ENCODE data around the gene ZNF48.

DNA sequence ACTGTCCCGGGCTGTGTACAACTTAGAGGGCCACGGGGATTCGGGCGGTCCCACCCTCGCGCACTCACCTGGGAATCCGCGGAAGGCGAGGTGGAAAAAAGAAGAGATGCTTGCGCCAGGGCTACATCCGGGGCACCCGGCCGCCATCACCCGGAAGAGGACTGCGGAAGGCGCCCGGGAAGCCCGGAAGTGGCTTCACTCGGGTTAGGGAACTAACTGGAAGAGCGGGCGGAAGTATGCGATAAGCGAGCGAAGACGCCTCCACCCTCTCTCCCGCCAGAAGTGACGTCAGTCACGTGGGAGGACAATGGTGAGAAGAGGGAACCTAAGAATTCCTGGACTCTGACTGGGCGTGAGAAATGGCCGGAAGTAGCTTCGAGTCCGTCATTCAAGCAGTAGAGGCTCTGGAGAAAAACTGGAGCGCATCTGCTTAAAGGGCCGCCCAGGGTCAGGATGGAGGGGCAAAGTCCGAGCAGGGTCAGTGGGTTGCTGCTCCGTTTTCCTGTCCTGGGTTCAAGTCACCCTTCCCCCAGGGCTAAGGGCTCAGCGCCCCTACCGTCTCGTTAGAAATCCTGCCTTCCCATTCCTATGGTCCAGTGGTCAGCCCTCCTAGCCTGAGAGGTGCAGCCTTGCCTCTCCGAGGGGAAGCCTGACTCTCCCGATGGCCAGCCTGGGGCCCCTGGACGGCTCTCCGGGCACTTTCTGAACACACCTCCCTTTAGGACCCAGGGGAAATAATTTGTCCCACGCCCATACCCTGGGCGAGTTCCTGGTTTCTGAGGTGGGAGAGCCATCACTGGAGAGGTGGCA is 39.9 kb upstream of the ZNF48 start, which contains the start of gene CD2BP2:
- TF ChIP-seq, protein P1, sequence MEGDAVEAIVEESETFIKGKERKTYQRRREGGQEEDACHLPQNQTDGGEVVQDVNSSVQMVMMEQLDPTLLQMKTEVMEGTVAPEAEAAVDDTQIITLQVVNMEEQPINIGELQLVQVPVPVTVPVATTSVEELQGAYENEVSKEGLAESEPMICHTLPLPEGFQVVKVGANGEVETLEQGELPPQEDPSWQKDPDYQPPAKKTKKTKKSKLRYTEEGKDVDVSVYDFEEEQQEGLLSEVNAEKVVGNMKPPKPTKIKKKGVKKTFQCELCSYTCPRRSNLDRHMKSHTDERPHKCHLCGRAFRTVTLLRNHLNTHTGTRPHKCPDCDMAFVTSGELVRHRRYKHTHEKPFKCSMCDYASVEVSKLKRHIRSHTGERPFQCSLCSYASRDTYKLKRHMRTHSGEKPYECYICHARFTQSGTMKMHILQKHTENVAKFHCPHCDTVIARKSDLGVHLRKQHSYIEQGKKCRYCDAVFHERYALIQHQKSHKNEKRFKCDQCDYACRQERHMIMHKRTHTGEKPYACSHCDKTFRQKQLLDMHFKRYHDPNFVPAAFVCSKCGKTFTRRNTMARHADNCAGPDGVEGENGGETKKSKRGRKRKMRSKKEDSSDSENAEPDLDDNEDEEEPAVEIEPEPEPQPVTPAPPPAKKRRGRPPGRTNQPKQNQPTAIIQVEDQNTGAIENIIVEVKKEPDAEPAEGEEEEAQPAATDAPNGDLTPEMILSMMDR (IDR thresholded peaks at IDR 0.05; ENCODE audit: low read length), result no peak
- TF ChIP-seq EZH2 (IDR thresholded peaks at IDR 0.05; ENCODE audit: borderline replicate concordance, low read length), result no peak
